Suprapubic skin (tissue), 4 donors: ENCODE measurements around the gene TNS2.

ENCODE experiments used
- CTCF ChIP-seq, 2 donors: fragments of 200-600 bp in 1 of 2; fragments of 450-650 bp in 1 of 2; sonication (generic) in 1 of 2; IDR thresholded peaks; one replicate each; pipeline ENCODE4 v1.5.1; 2016 to 2019; ENCODE audit warnings: antibody characterized with exemption in 2 of 2, mild to moderate bottlenecking in 1 of 2, moderate library complexity in 1 of 2
- EP300 ChIP-seq: sonication (generic); formaldehyde crosslinking; IDR thresholded peaks from one replicate; pipeline ENCODE4 v1.6.1; 2017; ENCODE audit warnings: antibody characterized with exemption
- POLR2A ChIP-seq, 2 donors: fragments of 450-650 bp; IDR thresholded peaks; one replicate each; pipeline ENCODE4 v1.6.1; 2017; ENCODE audit warnings: antibody characterized with exemption in 2 of 2, mild to moderate bottlenecking in 2 of 2, moderate library complexity in 2 of 2
- POLR2AphosphoS5 ChIP-seq, 3 donors: sonication (generic); formaldehyde crosslinking; IDR thresholded peaks; one replicate each; pipeline ENCODE4 v1.6.1; 2017; ENCODE audit warnings: antibody characterized with exemption in 3 of 3

GRCh38 chr12:53007343-53007742 lies 42.5 kb upstream of the TNS2 start:
- TF ChIP-seq CTCF (IDR thresholded peaks at IDR 0.05) (no peak), POLR2AphosphoS5 (IDR thresholded peaks at IDR 0.05) (no peak), POLR2A (IDR thresholded peaks at IDR 0.05) (no peak), EP300 (no peak)
